ENCODE data around the gene SMPD2.
A peak's percentile ranks its signal among the peaks of the same experiment; 100 is the strongest.
"Not testable (repeated sequence)": the region's sequence is repeated elsewhere in the genome, so short reads cannot be mapped to it uniquely, and the experiment has no call there.

The SMPD2 gene

GRCh38 chr6:109451376-109451775 is 10.9 kb downstream of the SMPD2 start:
- H3K27ac Mint-ChIP-seq = no peak overlapping the region
- no peaks in the 10 kb centered on the region for H3K27me3 Mint-ChIP-seq
- H3K36me3 Mint-ChIP-seq (ENCODE audit: low read depth) = peaks cover 49% of the 10 kb centered on the region
- DNase-seq = no peak
- H3K4me1 Mint-ChIP-seq (ENCODE audit: low read depth) = peaks cover 48% of the 10 kb centered on the region
- no peak overlapping the region for H3K4me3 Mint-ChIP-seq
- no peaks in the 10 kb centered on the region for H3K9me3 Mint-ChIP-seq

GRCh38 chr6:109452181-109452580 is 11.7 kb downstream of the SMPD2 start:
- no peak overlapping the region for H3K4me3 Mint-ChIP-seq
- no peak overlapping the region for H3K27ac Mint-ChIP-seq
- DNase-seq = no peak
- H3K36me3 Mint-ChIP-seq (ENCODE audit: low read depth) = peaks cover 46% of the 10 kb centered on the region
- H3K27me3 Mint-ChIP-seq = no peaks in the 10 kb centered on the region
- H3K9me3 Mint-ChIP-seq = no peaks in the 10 kb centered on the region
- peaks cover 56% of the 10 kb centered on the region for H3K4me1 Mint-ChIP-seq (ENCODE audit: low read depth)

GRCh38 chr6:109453156-109453555 is 12.6 kb downstream of the SMPD2 start:
- Mint-ChIP-seq H3K27ac (peak overlapping the region; percentile 6), H3K4me1 (ENCODE audit: low read depth) (peaks cover 64% of the 10 kb centered on the region), H3K4me3 (no peak overlapping the region), H3K27me3 (no peaks in the 10 kb centered on the region), H3K36me3 (ENCODE audit: low read depth) (peaks cover 54% of the 10 kb centered on the region), H3K9me3 (no peaks in the 10 kb centered on the region)
- DNase-seq = no peak

GRCh38 chr6:109453594-109454495 is 13.3 kb downstream of the SMPD2 start:
- DNase-seq = peak; percentile 38
- peak overlapping the region; percentile 90 for H3K27ac Mint-ChIP-seq
- no peaks in the 10 kb centered on the region for H3K27me3 Mint-ChIP-seq
- peaks cover 67% of the 10 kb centered on the region for H3K4me1 Mint-ChIP-seq (ENCODE audit: low read depth)
- peaks cover 52% of the 10 kb centered on the region for H3K36me3 Mint-ChIP-seq (ENCODE audit: low read depth)
- H3K4me3 Mint-ChIP-seq = peak overlapping the region; percentile 93
- H3K9me3 Mint-ChIP-seq = no peaks in the 10 kb centered on the region

- H3K36me3 Mint-ChIP-seq (ENCODE audit: low read depth) = peaks cover 54% of the 10 kb centered on the region
- H3K4me3 Mint-ChIP-seq = peak overlapping the region; percentile 93
- peaks cover 69% of the 10 kb centered on the region for H3K4me1 Mint-ChIP-seq (ENCODE audit: low read depth)
- no peaks in the 10 kb centered on the region for H3K27me3 Mint-ChIP-seq
- H3K9me3 Mint-ChIP-seq = no peaks in the 10 kb centered on the region
- DNase-seq = peak; percentile 76
- peak overlapping the region; percentile 94 for H3K27ac Mint-ChIP-seq
These were observed 14.2 kb downstream of the SMPD2 start for GRCh38 chr6:109454496-109455436.

- Mint-ChIP-seq H3K9me3 (no peaks in the 10 kb centered on the region), H3K27ac (peak within 1 kb of the TSS; percentile 94), H3K4me1 (ENCODE audit: low read depth) (peaks cover 67% of the 10 kb centered on the region), H3K27me3 (no peaks in the 10 kb centered on the region), H3K4me3 (peak within 1 kb of the TSS; percentile 93), H3K36me3 (ENCODE audit: low read depth) (peaks cover 54% of the 10 kb centered on the region)
- peak; percentile 72 for DNase-seq
These were observed 15.1 kb downstream of the SMPD2 start, which contains the start of gene MICAL1 for GRCh38 chr6:109455437-109456110. Gene MICAL1 (minus strand): TSS chr6:109455772. CDS start chr6:109454196, 1,576 bp downstream.

- Mint-ChIP-seq H3K4me1 (ENCODE audit: low read depth) (peaks cover 68% of the 10 kb centered on the region), H3K27me3 (no peaks in the 10 kb centered on the region), H3K4me3 (peak overlapping the region; percentile 54), H3K9me3 (no peaks in the 10 kb centered on the region), H3K36me3 (ENCODE audit: low read depth) (peaks cover 54% of the 10 kb centered on the region), H3K27ac (no peak overlapping the region)
- no peak for DNase-seq
These were observed 15.6 kb downstream of the SMPD2 start for GRCh38 chr6:109456111-109456583.

- H3K27ac Mint-ChIP-seq = peak overlapping the region; percentile 47
- H3K36me3 Mint-ChIP-seq (ENCODE audit: low read depth) = peaks cover 55% of the 10 kb centered on the region
These were observed 16.4 kb downstream of the SMPD2 start for GRCh38 chr6:109456710-109457561.

GRCh38 chr6:109457562-109457996 is 17.1 kb downstream of the SMPD2 start:
- DNase-seq = no peak
- H3K9me3 Mint-ChIP-seq = peaks cover 4% of the 10 kb centered on the region
- H3K4me3 Mint-ChIP-seq = no peak overlapping the region
- H3K27me3 Mint-ChIP-seq = no peaks in the 10 kb centered on the region
- peaks cover 76% of the 10 kb centered on the region for H3K4me1 Mint-ChIP-seq (ENCODE audit: low read depth)
- peaks cover 55% of the 10 kb centered on the region for H3K36me3 Mint-ChIP-seq (ENCODE audit: low read depth)
- H3K27ac Mint-ChIP-seq = peak overlapping the region; percentile 47

More at GRCh38 chr6:109456710-109457561, 16.4 kb downstream of the SMPD2 start:
- H3K9me3 Mint-ChIP-seq = peaks cover 3% of the 10 kb centered on the region
- peaks cover 70% of the 10 kb centered on the region for H3K4me1 Mint-ChIP-seq (ENCODE audit: low read depth)
- no peaks in the 10 kb centered on the region for H3K27me3 Mint-ChIP-seq
- DNase-seq = no peak
- H3K4me3 Mint-ChIP-seq = peak overlapping the region; percentile 54

GRCh38 chr6:109458774-109459531 is 18.4 kb downstream of the SMPD2 start:
- H3K4me3 Mint-ChIP-seq = no peak overlapping the region
- peak; percentile 58 for DNase-seq
- no peaks in the 10 kb centered on the region for H3K27me3 Mint-ChIP-seq
- peaks cover 60% of the 10 kb centered on the region for H3K36me3 Mint-ChIP-seq (ENCODE audit: low read depth)
- peak overlapping the region; percentile 73 for H3K27ac Mint-ChIP-seq
- H3K9me3 Mint-ChIP-seq = peaks cover 4% of the 10 kb centered on the region
- peaks cover 71% of the 10 kb centered on the region for H3K4me1 Mint-ChIP-seq (ENCODE audit: low read depth)

- no peaks in the 10 kb centered on the region for H3K27me3 Mint-ChIP-seq
- peak overlapping the region; percentile 66 for H3K27ac Mint-ChIP-seq
- DNase-seq = no peak
- H3K9me3 Mint-ChIP-seq = peaks cover 4% of the 10 kb centered on the region
- H3K4me1 Mint-ChIP-seq (ENCODE audit: low read depth) = peaks cover 69% of the 10 kb centered on the region
- H3K36me3 Mint-ChIP-seq (ENCODE audit: low read depth) = peaks cover 67% of the 10 kb centered on the region
- H3K4me3 Mint-ChIP-seq = no peak overlapping the region
These were observed 19.8 kb downstream of the SMPD2 start for GRCh38 chr6:109460161-109460829.

GRCh38 chr6:109461205-109461604 is 20.7 kb downstream of the SMPD2 start:
- not testable (repeated sequence) for H3K27me3 Mint-ChIP-seq, DNase-seq, H3K9me3 Mint-ChIP-seq, H3K4me3 Mint-ChIP-seq
- Mint-ChIP-seq H3K27ac (peak overlapping the region; percentile 47), H3K4me1 (ENCODE audit: low read depth) (peaks cover 76% of the 10 kb centered on the region), H3K36me3 (ENCODE audit: low read depth) (peaks cover 75% of the 10 kb centered on the region)
